ENCODE measurements around the gene SLC2A6.

DNA sequence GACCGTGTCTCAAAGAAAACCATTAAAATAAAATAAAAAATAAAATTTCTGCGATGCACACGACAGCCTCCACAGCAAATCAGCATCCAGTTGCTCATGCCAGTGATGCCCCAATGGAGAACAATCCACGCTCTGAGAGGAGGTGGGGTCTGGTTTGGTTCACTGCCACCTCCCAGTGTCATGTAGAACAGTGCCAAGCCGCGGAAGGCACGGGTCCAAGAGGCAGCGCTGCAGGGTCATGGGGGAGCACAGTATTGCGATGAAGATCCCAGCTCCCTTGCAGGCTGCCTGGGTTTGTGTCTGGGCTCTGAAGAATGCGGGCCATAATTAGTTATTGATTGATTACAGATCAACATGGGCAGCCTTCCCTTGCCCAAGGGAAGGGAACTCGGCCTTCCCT is 25.2 kb downstream of the SLC2A6 start:
- TF ChIP-seq EZH2 (IDR thresholded peaks at IDR 0.05; ENCODE audit: low read length, unreplicated experiment): no peak
- TF ChIP-seq, protein P1, sequence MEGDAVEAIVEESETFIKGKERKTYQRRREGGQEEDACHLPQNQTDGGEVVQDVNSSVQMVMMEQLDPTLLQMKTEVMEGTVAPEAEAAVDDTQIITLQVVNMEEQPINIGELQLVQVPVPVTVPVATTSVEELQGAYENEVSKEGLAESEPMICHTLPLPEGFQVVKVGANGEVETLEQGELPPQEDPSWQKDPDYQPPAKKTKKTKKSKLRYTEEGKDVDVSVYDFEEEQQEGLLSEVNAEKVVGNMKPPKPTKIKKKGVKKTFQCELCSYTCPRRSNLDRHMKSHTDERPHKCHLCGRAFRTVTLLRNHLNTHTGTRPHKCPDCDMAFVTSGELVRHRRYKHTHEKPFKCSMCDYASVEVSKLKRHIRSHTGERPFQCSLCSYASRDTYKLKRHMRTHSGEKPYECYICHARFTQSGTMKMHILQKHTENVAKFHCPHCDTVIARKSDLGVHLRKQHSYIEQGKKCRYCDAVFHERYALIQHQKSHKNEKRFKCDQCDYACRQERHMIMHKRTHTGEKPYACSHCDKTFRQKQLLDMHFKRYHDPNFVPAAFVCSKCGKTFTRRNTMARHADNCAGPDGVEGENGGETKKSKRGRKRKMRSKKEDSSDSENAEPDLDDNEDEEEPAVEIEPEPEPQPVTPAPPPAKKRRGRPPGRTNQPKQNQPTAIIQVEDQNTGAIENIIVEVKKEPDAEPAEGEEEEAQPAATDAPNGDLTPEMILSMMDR (conservative IDR thresholded peaks at IDR 0.05; ENCODE audit: low read depth, low read length): no peak

Measured in PC-3 (cell line).